H9 (cell line): ENCODE measurements around the gene NGRN. TPM values are rescaled to one million over a fixed set of nuclear protein-coding genes. Genes with fewer than 3 reads are reported as not detected.
A peak's percentile ranks its signal among the peaks of the same experiment; 100 is the strongest.

ENCODE experiments used
- DNase-seq: peaks from one replicate; pipeline ENCODE4 v3.0.0-alpha.2; 2017
- H2AFZ ChIP-seq: one replicate; pipeline ENCODE4 v1.6.1; 2013; ENCODE audit warnings: mild to moderate bottlenecking, low read length, control low read depth, moderate library complexity
- H2AK5ac ChIP-seq: 2 replicates; pipeline ENCODE4 v1.6.1; 2013; ENCODE audit warnings: low read length, control low read depth, mixed read lengths; ENCODE audit not compliant: insufficient read length
- H2BK120ac ChIP-seq: one replicate; pipeline ENCODE4 v1.6.1; 2013; ENCODE audit warnings: low read depth, mild to moderate bottlenecking, low read length, control low read depth, inconsistent platforms; ENCODE audit not compliant: poor library complexity, severe bottlenecking
- H2BK12ac ChIP-seq: 2 replicates; pipeline ENCODE4 v1.6.1; 2013; ENCODE audit warnings: low read length, control low read depth, mixed read lengths, low read depth; ENCODE audit not compliant: insufficient read length
- H2BK15ac ChIP-seq: 2 replicates; pipeline ENCODE4 v1.6.1; 2013; ENCODE audit warnings: low read depth, low read length, control low read depth
- H2BK20ac ChIP-seq: one replicate; pipeline ENCODE4 v1.6.1; 2013; ENCODE audit warnings: low read depth, mild to moderate bottlenecking, low read length, control low read depth, inconsistent platforms; ENCODE audit not compliant: poor library complexity, severe bottlenecking
- H2BK5ac ChIP-seq: 2 replicates; pipeline ENCODE4 v1.6.1; 2013; ENCODE audit warnings: low read length, control low read depth, mixed read lengths; ENCODE audit not compliant: insufficient read length
- H3K14ac ChIP-seq: 2 replicates; pipeline ENCODE4 v1.6.1; 2013; ENCODE audit warnings: low read length, control low read depth; ENCODE audit not compliant: insufficient read depth
- H3K18ac ChIP-seq: 2 replicates; pipeline ENCODE4 v1.6.1; 2013; ENCODE audit warnings: low read depth, mild to moderate bottlenecking, mixed read lengths, low read length, control low read depth; ENCODE audit not compliant: insufficient read length
- H3K23ac ChIP-seq: 2 replicates; pipeline ENCODE4 v1.6.1; 2013; ENCODE audit warnings: low read length, control low read depth, mixed read lengths, low read depth; ENCODE audit not compliant: insufficient read length
- H3K23me2 ChIP-seq: 2 replicates; pipeline ENCODE4 v1.6.1; 2013; ENCODE audit warnings: low read depth, mild to moderate bottlenecking, mixed read lengths, low read length, control low read depth; ENCODE audit not compliant: insufficient read length, poor library complexity, severe bottlenecking
- H3K27ac ChIP-seq: 2 replicates; pipeline ENCODE4 v1.5.1; 2013; ENCODE audit warnings: low read length, control low read depth, mixed read lengths, low read depth; ENCODE audit not compliant: insufficient read length
- H3K27me3 ChIP-seq: 2 replicates; pipeline ENCODE4 v1.6.1; 2013; ENCODE audit warnings: low read length, control low read depth, inconsistent platforms; ENCODE audit not compliant: insufficient read depth
- H3K4ac ChIP-seq: 2 replicates; pipeline ENCODE4 v1.6.1; 2013; ENCODE audit warnings: low read depth, mild to moderate bottlenecking, control low read depth, inconsistent platforms, low read length, moderate library complexity
- H3K4me1 ChIP-seq: 2 replicates; pipeline ENCODE4 v1.6.1; 2013; ENCODE audit warnings: low read length, control low read depth, inconsistent platforms; ENCODE audit not compliant: insufficient read depth
- H3K4me2 ChIP-seq: 2 replicates; pipeline ENCODE4 v1.6.1; 2013; ENCODE audit warnings: low read length, control low read depth, mixed read lengths; ENCODE audit not compliant: insufficient read length, insufficient read depth
- H3K56ac ChIP-seq: 2 replicates; pipeline ENCODE4 v1.6.1; 2013; ENCODE audit warnings: low read depth, mild to moderate bottlenecking, mixed read lengths, low read length, control low read depth; ENCODE audit not compliant: insufficient read length
- H3K79me1 ChIP-seq: 2 replicates; pipeline ENCODE4 v1.6.1; 2013; ENCODE audit warnings: low read depth, mild to moderate bottlenecking, moderate library complexity, low read length, control low read depth, inconsistent platforms; ENCODE audit not compliant: insufficient read depth, poor library complexity, severe bottlenecking
- H3K79me2 ChIP-seq: 2 replicates; pipeline ENCODE4 v1.6.1; 2013; ENCODE audit warnings: low read length, control low read depth, inconsistent platforms; ENCODE audit not compliant: insufficient read depth
- H3K9ac ChIP-seq: 2 replicates; pipeline ENCODE4 v1.6.1; 2013; ENCODE audit warnings: low read length, control low read depth, mixed read lengths; ENCODE audit not compliant: insufficient read length; ENCODE audit errors: extremely low read depth
- H3K9me3 ChIP-seq: one replicate; pipeline ENCODE4 v1.6.1; 2013; ENCODE audit warnings: low read depth, low read length, inconsistent platforms; ENCODE audit not compliant: control insufficient read depth
- H3T11ph ChIP-seq: one replicate; pipeline ENCODE4 v1.6.1; 2013; ENCODE audit warnings: mild to moderate bottlenecking, low read length, control low read depth, inconsistent platforms
- H4K20me1 ChIP-seq: one replicate; pipeline ENCODE4 v1.6.1; 2013; ENCODE audit not compliant: control insufficient read depth, insufficient read length, insufficient read depth
- H4K5ac ChIP-seq: 2 replicates; pipeline ENCODE4 v1.6.1; 2013; ENCODE audit warnings: low read depth, mild to moderate bottlenecking, mixed read lengths, low read length, control low read depth; ENCODE audit not compliant: insufficient read length
- H4K8ac ChIP-seq: replicated peaks from 2 replicates; pipeline ENCODE4 v1.6.1; 2013; ENCODE audit warnings: low read length, control low read depth, mixed read lengths, low read depth; ENCODE audit not compliant: insufficient read length
- H4K91ac ChIP-seq: 2 replicates; pipeline ENCODE4 v1.6.1; 2013; ENCODE audit warnings: low read depth, mild to moderate bottlenecking, moderate library complexity, mixed read lengths, low read length, control low read depth; ENCODE audit not compliant: insufficient read length
- H3K27ac Mint-ChIP-seq, 3 experiments: 2 replicates in 2 of 3; 3 replicates in 1 of 3; pipeline ENCODE4 v1.8.0; 2020 to 2021; ENCODE audit warnings: mixed read lengths in 3 of 3, mild to moderate bottlenecking in 1 of 3, moderate library complexity in 1 of 3
- H3K27me3 Mint-ChIP-seq: 2 replicates; pipeline ENCODE4 v1.8.0; 2021; ENCODE audit warnings: low read depth, mild to moderate bottlenecking, moderate library complexity, mixed read lengths
- H3K36me3 Mint-ChIP-seq, 3 experiments: 2 replicates in 2 of 3; 3 replicates in 1 of 3; pipeline ENCODE4 v1.8.0; 2020 to 2021; ENCODE audit warnings: low read depth in 3 of 3, mixed read lengths in 3 of 3; ENCODE audit not compliant: insufficient read depth in 1 of 3
- H3K4me1 Mint-ChIP-seq, 2 experiments: 2 replicates each; pipeline ENCODE4 v1.8.0; 2020; ENCODE audit warnings: mixed read lengths in 2 of 2
- H3K4me3 Mint-ChIP-seq, 2 experiments: 2 replicates in 1 of 2; 3 replicates in 1 of 2; pipeline ENCODE4 v1.8.0; 2020 to 2021; ENCODE audit warnings: mild to moderate bottlenecking in 2 of 2, mixed read lengths in 2 of 2, moderate library complexity in 1 of 2
- H3K9me3 Mint-ChIP-seq, 2 experiments: 2 replicates in 1 of 2; 3 replicates in 1 of 2; pipeline ENCODE4 v1.8.0; 2020; ENCODE audit warnings: mild to moderate bottlenecking in 2 of 2, mixed read lengths in 2 of 2, moderate library complexity in 1 of 2
- CTCF ChIP-seq: fragments of 200-600 bp; sonication (generic); conservative IDR thresholded peaks from 3 replicates; pipeline ENCODE4 v1.8.0; 2021; ENCODE audit warnings: antibody characterized with exemption, mild to moderate bottlenecking
- WGBS: extraction: QIAGEN DNeasy Blood & Tissue Kit; methylation state at CpG from one replicate; pipeline ENCODE4 v1.1.7; 2013; ENCODE audit warnings: missing lambda C conversion rate, low lambda C conversion rate, mixed read lengths; ENCODE audit not compliant: insufficient read length; ENCODE audit errors: extremely low coverage; 5-methylcytosine and 5-hydroxymethylcytosine counted together
- total RNA-seq: library from RNA; stranded (reverse); gene quantifications from 2 replicates; pipeline ENCODE4 v1.2.1, GENCODE V29; 2021

Gene NGRN
- total RNA-seq, 1 experiment from 2014 or later = 79.2 TPM

- Histone ChIP-seq H2BK15ac (no peak overlapping the region), H3K23ac (no peak overlapping the region), H2BK20ac (no peak overlapping the region), H3K4ac (no peak overlapping the region), H3K79me2 (no peaks in the 10 kb centered on the region), H3K4me1 (no peaks in the 10 kb centered on the region), H4K5ac (no peak overlapping the region), H2BK5ac (no peak overlapping the region), H3K27me3 (no peaks in the 10 kb centered on the region), H4K91ac (no peak overlapping the region), H3K9ac (no peak overlapping the region), H3K14ac (no peak overlapping the region), H2AFZ (no peak overlapping the region), H2AK5ac (no peak overlapping the region), H3K27ac (no peak overlapping the region), H4K20me1 (no peaks in the 10 kb centered on the region), H4K8ac (no peak overlapping the region), H2BK12ac (no peak overlapping the region), H2BK120ac (no peak overlapping the region), H3K4me2 (peak overlapping the region; percentile 18), H3K23me2 (no peaks in the 10 kb centered on the region), H3K18ac (no peak overlapping the region), H3T11ph (no peak overlapping the region), H3K9me3 (no peaks in the 10 kb centered on the region), H3K79me1 (no peaks in the 10 kb centered on the region), H3K56ac (no peak overlapping the region)
- peaks cover 10 to 12% of the 10 kb centered on the region in 2 experiments for H3K4me1 Mint-ChIP-seq
- no peak for TF ChIP-seq CTCF
- WGBS = no CpG with 5 or more reads among the region's 5 CpGs
- H3K9me3 Mint-ChIP-seq = no peaks in the 10 kb centered on the region
- H3K36me3 Mint-ChIP-seq = no peaks in the 10 kb centered on the region
- DNase-seq = peak; percentile 74
- H3K4me3 Mint-ChIP-seq = no peak overlapping the region; a peak in 1 of 5 replicates
- H3K27ac Mint-ChIP-seq = peak overlapping the region in 2 of 3 experiments; percentile 57 to 82; a peak in 2 of 7 replicates
- no peaks in the 10 kb centered on the region for H3K27me3 Mint-ChIP-seq
Observed at GRCh38 chr15:90287101-90287500, 21.6 kb downstream of the NGRN start.
